Epithelial cell of esophagus (primary cell): Measurements from ENCODE around the gene EEPD1.

ENCODE experiments used
- DNase-seq: peaks from one replicate; pipeline ENCODE4 v3.0.0; 2010; ENCODE audit warnings: low read depth
- H3K4me3 ChIP-seq: 2 replicates; pipeline ENCODE4 v1.5.1; 2011; ENCODE audit warnings: mild to moderate bottlenecking, low read length, control low read depth
- CTCF ChIP-seq: IDR thresholded peaks from 2 replicates; pipeline ENCODE4 v1.5.1; 2011; ENCODE audit warnings: low read depth, mild to moderate bottlenecking, low read length, control low read depth, inconsistent platforms; ENCODE audit not compliant: insufficient read depth; ENCODE audit errors: missing control alignments

EEPD1 gene

GRCh38 chr7:36264913-36265516, 112.0 kb downstream of the EEPD1 start:
- H3K4me3 ChIP-seq = no peak overlapping the region
- DNase-seq = no peak
- TF ChIP-seq CTCF = no peak

- no peak overlapping the region for H3K4me3 ChIP-seq
- DNase-seq = peak; percentile 28
- TF ChIP-seq CTCF = no peak
Measured at GRCh38 chr7:36265680-36266079, 112.6 kb downstream of the EEPD1 start.

DNA sequence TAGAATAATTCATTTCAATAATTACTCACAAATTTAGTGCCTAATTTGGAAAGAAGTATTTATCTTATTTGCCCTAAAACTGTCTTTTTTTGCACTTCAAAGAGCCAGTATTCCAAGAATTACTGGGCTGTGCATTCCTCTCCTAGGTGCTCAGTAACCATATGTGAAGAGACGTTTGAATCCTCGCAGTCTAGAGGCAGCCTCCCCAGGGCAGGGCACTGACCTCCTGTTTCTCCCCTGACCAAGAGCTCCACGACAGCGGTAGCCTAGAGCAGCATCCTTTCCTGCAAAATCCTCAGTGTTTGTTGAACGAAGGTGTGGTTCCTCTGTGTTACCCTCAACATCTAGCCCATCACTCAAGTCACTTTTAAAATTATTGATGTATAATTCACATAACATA, 113.1 kb downstream of the EEPD1 start:
- no peak overlapping the region for H3K4me3 ChIP-seq
- no peak for TF ChIP-seq CTCF
- no peak for DNase-seq

GRCh38 chr7:36266683-36267082, 113.6 kb downstream of the EEPD1 start:
- no peak overlapping the region for H3K4me3 ChIP-seq
- no peak for TF ChIP-seq CTCF

GRCh38 chr7:36272211-36272566, 119.1 kb downstream of the EEPD1 start:
- no peak for DNase-seq
- no peak for TF ChIP-seq CTCF
- no peak overlapping the region for H3K4me3 ChIP-seq

More at GRCh38 chr7:36266683-36267082, 113.6 kb downstream of the EEPD1 start:
- no peak for DNase-seq

GRCh38 chr7:36272567-36273269, 119.7 kb downstream of the EEPD1 start:
- DNase-seq = no peak

More at GRCh38 chr7:36272567-36273269, 119.7 kb downstream of the EEPD1 start:
- no peak overlapping the region for H3K4me3 ChIP-seq
- TF ChIP-seq CTCF = no peak
